Neural cell (in vitro differentiated cells): ENCODE data around the gene ADGRG3.

Source experiments
- EP300 ChIP-seq: fragments of 450-650 bp; conservative IDR thresholded peaks from 2 replicates; pipeline ENCODE4 v1.6.1; 2014; ENCODE audit warnings: antibody characterized with exemption, mild to moderate bottlenecking, moderate library complexity; ENCODE audit not compliant: poor library complexity, severe bottlenecking
- EZH2 ChIP-seq: fragments of 200-600, 300-800 bp; shearing (Covaris generic), sonication (generic); IDR thresholded peaks from 2 replicates; pipeline ENCODE4 v1.6.1; 2014; ENCODE audit warnings: antibody characterized with exemption, low read length, borderline replicate concordance, mild to moderate bottlenecking; ENCODE audit not compliant: insufficient read depth, poor library complexity, severe bottlenecking
- RAD21 ChIP-seq: fragments of 450-650 bp; conservative IDR thresholded peaks from 2 replicates; pipeline ENCODE4 v1.6.1; 2014; ENCODE audit warnings: antibody characterized with exemption, mild to moderate bottlenecking, moderate library complexity
- SMC3 ChIP-seq: fragments of 450-650 bp; conservative IDR thresholded peaks from 2 replicates; pipeline ENCODE4 v1.6.1; 2014; ENCODE audit warnings: antibody characterized with exemption, mild to moderate bottlenecking, moderate library complexity; ENCODE audit not compliant: poor library complexity
- TAF1 ChIP-seq: IDR thresholded peaks from 2 replicates; pipeline ENCODE4 v1.6.1; 2012; ENCODE audit warnings: low read depth
- TF ChIP-seq, protein P1 (sequence below): IDR thresholded peaks from 2 replicates; pipeline ENCODE4 v1.6.1; 2012; ENCODE audit warnings: borderline replicate concordance
- TF ChIP-seq, protein P2 (sequence below): fragments of 450-650 bp; IDR thresholded peaks from 2 replicates; pipeline ENCODE4 v1.5.1; 2014; ENCODE audit warnings: antibody characterized with exemption, mild to moderate bottlenecking, moderate library complexity; ENCODE audit not compliant: poor library complexity, severe bottlenecking

DNA sequence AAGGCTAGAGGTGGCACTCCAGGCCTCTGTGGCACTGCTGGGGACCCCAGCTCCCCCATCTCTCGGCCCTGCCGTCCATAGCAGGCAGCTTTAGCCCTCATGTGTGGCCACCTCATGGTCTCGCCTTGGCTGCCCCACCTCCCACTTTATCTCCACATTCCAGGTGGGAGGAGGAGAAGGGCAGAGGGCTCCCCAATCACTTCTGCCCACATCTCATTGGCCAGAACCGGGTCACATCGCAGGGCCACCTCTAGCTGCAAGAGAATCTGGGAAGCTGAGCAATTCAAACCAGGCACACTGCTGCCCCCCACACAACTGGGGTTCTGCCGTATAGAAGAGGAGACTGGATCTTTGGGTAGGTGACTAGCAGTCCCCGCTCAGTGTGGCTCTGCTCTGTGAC lies 28.1 kb downstream of the ADGRG3 start:
- TF ChIP-seq, protein P1, sequence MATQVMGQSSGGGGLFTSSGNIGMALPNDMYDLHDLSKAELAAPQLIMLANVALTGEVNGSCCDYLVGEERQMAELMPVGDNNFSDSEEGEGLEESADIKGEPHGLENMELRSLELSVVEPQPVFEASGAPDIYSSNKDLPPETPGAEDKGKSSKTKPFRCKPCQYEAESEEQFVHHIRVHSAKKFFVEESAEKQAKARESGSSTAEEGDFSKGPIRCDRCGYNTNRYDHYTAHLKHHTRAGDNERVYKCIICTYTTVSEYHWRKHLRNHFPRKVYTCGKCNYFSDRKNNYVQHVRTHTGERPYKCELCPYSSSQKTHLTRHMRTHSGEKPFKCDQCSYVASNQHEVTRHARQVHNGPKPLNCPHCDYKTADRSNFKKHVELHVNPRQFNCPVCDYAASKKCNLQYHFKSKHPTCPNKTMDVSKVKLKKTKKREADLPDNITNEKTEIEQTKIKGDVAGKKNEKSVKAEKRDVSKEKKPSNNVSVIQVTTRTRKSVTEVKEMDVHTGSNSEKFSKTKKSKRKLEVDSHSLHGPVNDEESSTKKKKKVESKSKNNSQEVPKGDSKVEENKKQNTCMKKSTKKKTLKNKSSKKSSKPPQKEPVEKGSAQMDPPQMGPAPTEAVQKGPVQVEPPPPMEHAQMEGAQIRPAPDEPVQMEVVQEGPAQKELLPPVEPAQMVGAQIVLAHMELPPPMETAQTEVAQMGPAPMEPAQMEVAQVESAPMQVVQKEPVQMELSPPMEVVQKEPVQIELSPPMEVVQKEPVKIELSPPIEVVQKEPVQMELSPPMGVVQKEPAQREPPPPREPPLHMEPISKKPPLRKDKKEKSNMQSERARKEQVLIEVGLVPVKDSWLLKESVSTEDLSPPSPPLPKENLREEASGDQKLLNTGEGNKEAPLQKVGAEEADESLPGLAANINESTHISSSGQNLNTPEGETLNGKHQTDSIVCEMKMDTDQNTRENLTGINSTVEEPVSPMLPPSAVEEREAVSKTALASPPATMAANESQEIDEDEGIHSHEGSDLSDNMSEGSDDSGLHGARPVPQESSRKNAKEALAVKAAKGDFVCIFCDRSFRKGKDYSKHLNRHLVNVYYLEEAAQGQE, result no peak
- TF ChIP-seq EP300 (no peak), EZH2 (no peak), RAD21 (no peak), TAF1 (no peak), SMC3 (no peak)
- TF ChIP-seq, protein P2, sequence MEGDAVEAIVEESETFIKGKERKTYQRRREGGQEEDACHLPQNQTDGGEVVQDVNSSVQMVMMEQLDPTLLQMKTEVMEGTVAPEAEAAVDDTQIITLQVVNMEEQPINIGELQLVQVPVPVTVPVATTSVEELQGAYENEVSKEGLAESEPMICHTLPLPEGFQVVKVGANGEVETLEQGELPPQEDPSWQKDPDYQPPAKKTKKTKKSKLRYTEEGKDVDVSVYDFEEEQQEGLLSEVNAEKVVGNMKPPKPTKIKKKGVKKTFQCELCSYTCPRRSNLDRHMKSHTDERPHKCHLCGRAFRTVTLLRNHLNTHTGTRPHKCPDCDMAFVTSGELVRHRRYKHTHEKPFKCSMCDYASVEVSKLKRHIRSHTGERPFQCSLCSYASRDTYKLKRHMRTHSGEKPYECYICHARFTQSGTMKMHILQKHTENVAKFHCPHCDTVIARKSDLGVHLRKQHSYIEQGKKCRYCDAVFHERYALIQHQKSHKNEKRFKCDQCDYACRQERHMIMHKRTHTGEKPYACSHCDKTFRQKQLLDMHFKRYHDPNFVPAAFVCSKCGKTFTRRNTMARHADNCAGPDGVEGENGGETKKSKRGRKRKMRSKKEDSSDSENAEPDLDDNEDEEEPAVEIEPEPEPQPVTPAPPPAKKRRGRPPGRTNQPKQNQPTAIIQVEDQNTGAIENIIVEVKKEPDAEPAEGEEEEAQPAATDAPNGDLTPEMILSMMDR, result no peak
